Activated CD8-positive, alpha-beta memory T cell treated with anti-CD3 and anti-CD28 coated beads, Interleukin-2, amount 50 U/mL, for 24 hours (primary cell): ENCODE results near the gene PYHIN1.
"Not testable (repeated sequence)": the region's sequence is repeated elsewhere in the genome, so short reads cannot be mapped to it uniquely, and the experiment has no call there.

ENCODE experiments used
- DNase-seq: peaks from one replicate; pipeline ENCODE4 v3.0.0-alpha.2; 2020; ENCODE audit errors: extremely low read depth

Gene PYHIN1

GRCh38 chr1:158979229-158979628 is 47.9 kb downstream of the PYHIN1 start:
- DNase-seq = no peak

DNA sequence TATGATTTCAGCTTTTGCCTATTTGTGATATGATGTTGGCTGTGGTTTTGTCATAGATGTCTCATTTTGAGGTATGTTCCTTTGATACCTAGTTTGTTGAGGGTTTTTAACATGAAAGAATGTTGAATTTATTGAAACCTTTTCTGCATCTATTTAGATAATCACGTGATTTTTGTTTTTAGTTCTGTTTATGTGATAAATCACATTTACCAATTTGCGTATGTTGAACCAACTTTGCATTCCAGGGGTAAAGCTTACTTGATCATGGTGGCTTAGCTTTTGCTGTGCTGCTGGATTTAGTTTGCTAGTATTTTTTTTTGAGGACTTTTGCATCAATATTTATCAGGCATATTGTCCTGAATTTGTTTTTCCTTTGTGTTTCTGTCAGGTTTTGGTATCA is 51.9 kb downstream of the PYHIN1 start:
- DNase-seq = no peak

- DNase-seq = no peak
Measured at GRCh38 chr1:158984386-158984785, 53.0 kb downstream of the PYHIN1 start.

DNA sequence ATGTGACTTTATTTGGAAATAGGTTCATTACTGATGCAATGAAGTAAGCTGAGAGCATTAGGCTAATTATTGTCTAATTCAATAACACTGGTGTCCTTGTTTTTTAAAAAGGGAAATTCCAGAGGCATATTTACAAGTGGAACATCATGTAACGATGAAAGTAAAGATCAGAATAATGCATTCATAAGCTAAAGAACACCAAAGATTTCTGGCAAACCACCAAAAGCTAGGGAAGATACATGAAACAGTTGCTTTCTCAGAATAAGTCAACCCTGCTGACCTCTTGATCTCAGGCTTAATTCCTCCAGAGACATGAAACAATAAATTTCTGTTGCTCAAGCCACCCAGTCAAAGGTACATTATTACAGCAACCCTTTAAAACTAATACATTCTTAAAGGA is 58.1 kb downstream of the PYHIN1 start:
- no peak for DNase-seq

DNA sequence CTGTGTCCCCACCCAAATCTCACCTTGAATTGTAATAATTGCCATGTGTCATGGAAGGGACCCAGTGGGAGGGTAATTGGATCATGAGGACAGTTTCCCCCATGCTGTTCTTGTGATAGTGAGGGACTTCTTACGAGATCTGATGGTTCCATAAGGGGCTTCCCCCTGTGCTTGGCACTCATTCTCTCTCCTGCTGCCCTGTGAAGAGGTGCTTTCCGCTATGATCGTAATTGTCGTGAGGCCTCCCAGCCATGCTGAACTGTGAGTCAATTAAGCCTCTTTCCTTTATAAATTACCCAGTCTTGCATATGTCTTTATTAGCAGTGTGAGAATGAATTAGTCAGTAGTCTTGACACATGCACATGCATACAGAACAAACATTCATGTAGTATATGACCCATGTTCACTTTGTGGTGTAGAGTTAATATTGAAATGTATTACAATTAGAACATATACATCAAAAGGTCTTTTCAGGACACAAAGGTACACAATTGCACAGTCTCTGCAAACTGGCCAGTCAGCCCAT is 61.5 kb downstream of the PYHIN1 start:
- no peak for DNase-seq

- DNase-seq = no peak
Measured at GRCh38 chr1:158996998-158997397, 65.6 kb downstream of the PYHIN1 start.

DNA sequence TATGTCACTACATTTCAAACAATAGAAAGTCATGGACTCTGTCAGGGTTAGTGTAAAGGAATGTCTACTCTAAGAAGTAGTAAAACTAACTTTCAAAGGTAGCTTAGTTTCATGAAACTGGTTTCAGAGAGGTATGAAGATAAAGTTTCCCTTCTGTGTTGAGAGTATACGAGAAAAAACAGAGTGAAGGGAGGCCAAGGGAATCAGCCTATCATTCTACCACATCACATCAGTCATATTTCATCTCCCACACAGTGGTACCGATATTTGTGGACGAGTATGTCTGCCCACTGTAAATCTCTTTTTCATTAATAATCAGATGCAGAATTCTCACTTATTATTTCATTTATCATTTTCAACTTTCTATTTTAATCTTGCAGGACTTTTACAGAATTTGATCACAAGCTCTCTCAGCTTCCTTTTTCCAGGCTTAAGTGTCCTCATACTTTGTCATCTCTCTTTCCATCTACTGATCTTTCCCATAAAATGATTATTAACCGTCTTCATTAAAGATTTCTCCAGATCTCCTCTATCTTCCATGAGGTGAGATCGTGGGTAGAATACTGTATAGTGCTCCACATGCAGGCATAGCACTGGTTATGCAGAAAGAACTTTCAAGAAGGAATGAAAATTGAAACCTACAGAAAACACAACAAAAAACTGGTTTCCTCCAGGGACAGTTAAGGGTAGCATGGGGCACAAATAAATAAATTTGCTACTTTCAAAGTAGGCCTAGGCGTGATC is 66.9 kb downstream of the PYHIN1 start:
- DNase-seq = no peak

- DNase-seq = no peak
Measured at GRCh38 chr1:158998781-158999161, 67.4 kb downstream of the PYHIN1 start.

DNA sequence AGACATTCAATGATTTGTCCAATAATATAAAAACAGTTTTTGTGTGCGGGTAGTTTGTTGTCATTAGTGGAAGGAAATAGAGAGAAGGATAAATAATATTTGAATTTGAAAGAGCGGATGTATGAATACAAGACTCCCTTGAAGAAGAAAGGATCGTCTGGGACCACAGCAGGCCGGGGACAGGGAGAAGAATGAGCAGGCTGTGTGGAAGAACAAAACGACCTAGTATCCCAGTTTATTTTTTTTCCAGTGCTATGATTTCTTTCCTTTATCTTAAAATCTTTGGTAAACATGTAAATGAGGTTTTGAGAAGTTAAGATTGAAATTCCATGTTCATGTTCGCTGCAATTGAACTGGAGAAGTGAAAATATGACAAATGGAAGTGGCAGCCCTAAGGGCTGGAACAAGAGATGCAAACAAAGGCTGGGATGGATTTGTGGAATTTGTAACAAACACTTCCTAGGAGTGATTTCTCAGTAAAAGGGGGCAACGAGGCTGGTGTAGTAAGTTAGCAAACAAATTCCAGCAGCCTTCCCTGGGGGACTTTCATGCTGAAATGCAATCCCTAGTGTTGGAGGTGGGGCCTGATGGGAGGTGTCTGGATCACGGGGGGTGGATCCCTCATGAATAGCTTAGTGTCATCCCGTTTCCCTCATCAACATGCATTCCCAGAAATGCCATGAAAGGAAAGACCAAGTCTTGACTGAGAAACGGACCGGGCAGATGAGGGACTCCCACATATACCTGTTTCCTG is 68.1 kb downstream of the PYHIN1 start:
- DNase-seq = no peak

GRCh38 chr1:159000070-159000409 is 68.7 kb downstream of the PYHIN1 start:
- DNase-seq = no peak

- DNase-seq = no peak
Measured at GRCh38 chr1:159000625-159001024, 69.3 kb downstream of the PYHIN1 start.

- DNase-seq = no peak
Measured at GRCh38 chr1:159005161-159005560, 73.8 kb downstream of the PYHIN1 start.

DNA sequence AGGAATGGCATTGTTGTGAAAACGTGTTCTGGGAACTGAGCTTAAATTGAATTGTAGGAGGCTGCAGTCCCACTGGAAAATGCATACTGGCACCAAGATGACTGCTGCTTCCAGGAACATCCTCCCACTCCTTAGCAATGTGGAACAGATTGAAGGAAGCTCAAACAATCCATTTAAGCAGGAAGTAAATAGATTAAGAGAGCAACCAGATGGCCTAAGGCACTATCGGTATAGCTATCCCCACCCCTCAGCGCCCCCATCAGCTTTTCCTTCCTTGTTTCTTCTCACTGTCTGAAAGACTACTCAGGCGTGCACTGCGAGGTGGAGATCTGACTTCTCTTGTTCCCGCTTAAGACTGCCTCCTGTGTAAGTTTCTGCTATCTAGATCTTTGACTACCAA is 74.3 kb downstream of the PYHIN1 start:
- no peak for DNase-seq

- not testable (repeated sequence) for DNase-seq
Measured at GRCh38 chr1:159006210-159006807, 75.0 kb downstream of the PYHIN1 start.

- no peak for DNase-seq
Measured at GRCh38 chr1:159007726-159008125, 76.4 kb downstream of the PYHIN1 start.

- no peak for DNase-seq
Measured at GRCh38 chr1:159008744-159009188, 77.4 kb downstream of the PYHIN1 start.

DNA sequence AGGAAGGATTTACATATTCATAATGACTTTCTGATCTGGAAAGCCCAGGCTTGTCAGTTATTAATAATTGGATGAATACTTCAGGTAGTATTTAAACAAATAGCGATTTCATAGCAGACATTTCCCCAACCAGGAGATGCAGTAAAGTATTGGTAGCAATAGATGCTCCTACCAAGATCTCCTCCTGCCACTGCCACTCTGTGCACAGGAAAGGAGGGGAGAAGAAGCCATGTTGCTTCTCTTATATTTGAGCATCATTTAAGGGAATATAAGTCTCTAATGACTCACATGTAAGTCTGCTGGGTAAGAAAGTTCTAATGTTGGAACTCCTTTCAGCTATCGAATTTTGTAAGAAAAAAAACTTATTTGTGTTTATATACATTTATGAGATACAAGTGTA is 77.9 kb downstream of the PYHIN1 start:
- DNase-seq = no peak

GRCh38 chr1:159009704-159010361 is 78.5 kb downstream of the PYHIN1 start, which contains the start of gene IFI16:
IFI16 (plus strand) TSS chr1:159009907; CDS start chr1:159014681, 4,774 bp downstream.
- DNase-seq = no peak

- DNase-seq = no peak
Measured at GRCh38 chr1:159010391-159010790, 79.0 kb downstream of the PYHIN1 start.

GRCh38 chr1:159011001-159011400 is 79.6 kb downstream of the PYHIN1 start:
- DNase-seq = not testable (repeated sequence)

DNA sequence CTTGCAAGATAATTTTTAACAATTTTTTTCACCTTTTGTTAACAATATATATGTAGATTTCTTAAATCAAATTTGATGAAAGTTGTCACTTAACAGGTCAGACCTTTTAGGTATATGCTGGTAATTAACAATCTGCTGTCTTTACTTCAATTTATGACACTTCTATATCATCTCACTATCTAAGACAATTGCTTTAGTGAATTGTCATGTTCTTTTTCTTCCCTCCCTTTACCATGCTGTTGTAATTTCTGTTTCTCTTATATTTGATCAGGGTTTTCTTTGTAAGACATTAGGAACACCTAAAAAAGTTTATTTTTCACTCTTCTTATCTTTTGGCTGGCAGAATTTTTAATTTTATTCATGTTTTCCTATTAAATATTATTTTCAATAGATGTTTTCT is 80.4 kb downstream of the PYHIN1 start:
- DNase-seq = no peak

DNA sequence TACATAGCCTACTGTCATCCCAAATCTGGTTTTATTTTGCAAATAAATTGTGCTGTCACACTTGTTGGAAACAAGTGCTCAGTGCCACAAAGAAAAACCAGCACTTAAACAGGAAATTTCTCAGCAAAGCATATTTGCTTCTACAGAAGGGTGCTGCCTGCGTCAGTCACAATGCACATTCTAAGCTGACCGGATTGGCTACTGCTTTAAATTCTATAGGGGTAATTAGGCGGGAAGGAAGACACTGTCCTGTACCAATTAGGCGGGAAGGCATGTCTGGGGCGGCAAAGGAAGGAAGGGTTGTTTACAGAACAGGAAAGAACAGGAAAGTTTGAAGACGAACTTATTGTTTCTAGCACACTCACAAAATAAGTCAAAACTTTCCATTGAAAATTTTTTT is 81.1 kb downstream of the PYHIN1 start:
- no peak for DNase-seq
